ENCODE measurements around the gene SLCO2A1.

Gene SLCO2A1

GRCh38 chr3:133891662-133892378 is 137.9 kb downstream of the SLCO2A1 start:
- no peak for TF ChIP-seq ZNF8 (CRISPR knock-in tag; IDR thresholded peaks at IDR 0.05)
- no peak for TF ChIP-seq CSDC2 (CRISPR knock-in tag; IDR thresholded peaks at IDR 0.05)
- TF ChIP-seq ZFP3 (CRISPR knock-in tag; IDR thresholded peaks at IDR 0.05), result no peak
- no peak for TF ChIP-seq CREB5 (CRISPR knock-in tag; IDR thresholded peaks at IDR 0.05; ENCODE audit: low read depth)
- no peak for TF ChIP-seq ZFP30 (CRISPR knock-in tag; IDR thresholded peaks at IDR 0.05)
- no peak for TF ChIP-seq POU6F1 (CRISPR knock-in tag; IDR thresholded peaks at IDR 0.05; ENCODE audit: borderline replicate concordance, low read depth)
- no peak for TF ChIP-seq RARB (CRISPR knock-in tag; IDR thresholded peaks at IDR 0.05)
- no peak for TF ChIP-seq ESRRG (CRISPR knock-in tag; IDR thresholded peaks at IDR 0.05)
- no peak for TF ChIP-seq PATZ1 (CRISPR knock-in tag; IDR thresholded peaks at IDR 0.05; ENCODE audit: borderline replicate concordance)
- no peak for TF ChIP-seq ZC3H10 (CRISPR knock-in tag; IDR thresholded peaks at IDR 0.05)
- no peak for TF ChIP-seq TSHZ2 (CRISPR knock-in tag; IDR thresholded peaks at IDR 0.05)
- no peak for TF ChIP-seq ZNF565 (CRISPR knock-in tag; conservative IDR thresholded peaks at IDR 0.05; ENCODE audit: low read depth)
- TF ChIP-seq OSR1 (CRISPR knock-in tag; IDR thresholded peaks at IDR 0.05), result no peak
- no peak for TF ChIP-seq PPARA (CRISPR knock-in tag; IDR thresholded peaks at IDR 0.05; ENCODE audit: borderline replicate concordance)
- no peak for TF ChIP-seq ISL1 (CRISPR knock-in tag; IDR thresholded peaks at IDR 0.05)
- no peak for TF ChIP-seq TOX (CRISPR knock-in tag; IDR thresholded peaks at IDR 0.05; ENCODE audit: borderline replicate concordance)
- no peak for TF ChIP-seq GLIS3 (CRISPR knock-in tag; IDR thresholded peaks at IDR 0.05)
- no peak for TF ChIP-seq TCF4 (CRISPR knock-in tag; IDR thresholded peaks at IDR 0.05; ENCODE audit: borderline replicate concordance)
- TF ChIP-seq ZNF70 (CRISPR knock-in tag; IDR thresholded peaks at IDR 0.05), result no peak
- no peak for ATAC-seq

- ATAC-seq, result no peak
- no peak for TF ChIP-seq OSR1 (CRISPR knock-in tag; IDR thresholded peaks at IDR 0.05)
- no peak for TF ChIP-seq ZFP30 (CRISPR knock-in tag; IDR thresholded peaks at IDR 0.05)
These were observed 138.6 kb downstream of the SLCO2A1 start for GRCh38 chr3:133890972-133891644.

GRCh38 chr3:133890037-133890436 is 139.7 kb downstream of the SLCO2A1 start:
- no peak for TF ChIP-seq CSDC2 (CRISPR knock-in tag; IDR thresholded peaks at IDR 0.05)
- TF ChIP-seq GLIS3 (CRISPR knock-in tag; IDR thresholded peaks at IDR 0.05), result no peak
- TF ChIP-seq CREB5 (CRISPR knock-in tag; IDR thresholded peaks at IDR 0.05; ENCODE audit: low read depth), result no peak
- TF ChIP-seq OSR1 (CRISPR knock-in tag; IDR thresholded peaks at IDR 0.05), result no peak
- no peak for TF ChIP-seq ZC3H10 (CRISPR knock-in tag; IDR thresholded peaks at IDR 0.05)
- TF ChIP-seq BACH2 (CRISPR knock-in tag; IDR thresholded peaks at IDR 0.05; ENCODE audit: borderline replicate concordance), result no peak
- no peak for TF ChIP-seq PPARA (CRISPR knock-in tag; IDR thresholded peaks at IDR 0.05; ENCODE audit: borderline replicate concordance)
- TF ChIP-seq TSHZ2 (CRISPR knock-in tag; IDR thresholded peaks at IDR 0.05), result no peak
- TF ChIP-seq CSRNP3 (CRISPR knock-in tag; IDR thresholded peaks at IDR 0.05), result no peak
- no peak for ATAC-seq
